ENCODE results near the gene TNRC18. TPM values are rescaled to one million over a fixed set of nuclear protein-coding genes. Genes with fewer than 3 reads are reported as not detected.

Gene TNRC18
- total and polyA plus RNA-seq, 2 donors (not counting 3 experiments of a cell fraction or from before 2014, with no cell fraction given), result 14.8 to 64.6 TPM

GRCh38 chr7:5462216-5462615 is 38.6 kb upstream of the TNRC18 start:
- POLR2A ChIA-PET, result no interaction called here
- H2AFZ ChIP-seq (ENCODE audit: low read depth, low read length), result no peak overlapping the region
- H3K4me2 ChIP-seq (ENCODE audit: insufficient read depth, low read length), result no peak overlapping the region
- no peak overlapping the region for H3K4me3 ChIP-seq (replicated peaks in 1 of 3; ENCODE audit: insufficient read depth in 1 of 3, low read depth in 1 of 3, low read length in 3 of 3)
- intact Hi-C loops (cut with micrococcal nuclease), result no loop called here
- no peaks in the 10 kb centered on the region for H3K36me3 ChIP-seq (ENCODE audit: control insufficient read depth in 2 of 2, extremely low read depth in 1 of 2, insufficient read depth in 2 of 2, low read length in 2 of 2)
- TF ChIP-seq POLR2A (IDR thresholded peaks at IDR 0.05; ENCODE audit: low read depth, low read length), result no peak
- no peak overlapping the region for H3K9ac ChIP-seq (replicated peaks; ENCODE audit: extremely low read depth, insufficient read depth, low read length)
- H3K79me2 ChIP-seq (ENCODE audit: control insufficient read depth, insufficient read depth, low read length), result no peaks in the 10 kb centered on the region
- no peaks in the 10 kb centered on the region for H4K20me1 ChIP-seq (replicated peaks; ENCODE audit: control insufficient read depth, extremely low read depth, insufficient read depth, low read length)
- FAIRE-seq, result no peak
- H3K27ac ChIP-seq (ENCODE audit: insufficient read depth, low read depth, low read length), result no peak overlapping the region
- no peaks in the 10 kb centered on the region for H3K9me3 ChIP-seq (replicated peaks; ENCODE audit: control insufficient read depth, insufficient read depth, low read length)
- no peaks in the 10 kb centered on the region for H3K27me3 ChIP-seq (ENCODE audit: control insufficient read depth in 2 of 2, insufficient read depth in 2 of 2, low read length in 2 of 2)
- no peak for DNase-seq (ENCODE audit: low read depth, low spot score)
- CTCF ChIA-PET, result interaction anchor here (1.1 kb wide), 1 partner anchor 96 kb away, joined by 4 read pairs; no protein-coding TSS in a partner anchor
- no TSS peak for BruUV-seq (replicated peaks)
- no peaks in the 10 kb centered on the region for H3K9me1 ChIP-seq (replicated peaks; ENCODE audit: control insufficient read depth, extremely low read depth, insufficient read depth, low read length)
- H3K4me1 ChIP-seq (ENCODE audit: control insufficient read depth, extremely low read depth, insufficient read depth, low read length), result peaks cover 4% of the 10 kb centered on the region
- dilution Hi-C loops (cut with MboI; ENCODE audit: extremely low pct_ligation_motif_present, low sequenced_read_pairs), result no loop called here

- ChIA-PET CTCF (no interaction called here), POLR2A (no interaction called here)
These were observed 35.4 kb upstream of the TNRC18 start for GRCh38 chr7:5458921-5459480.

More at GRCh38 chr7:5458921-5459480, 35.4 kb upstream of the TNRC18 start:
- no TSS peak for BruUV-seq (replicated peaks)
- Histone ChIP-seq H3K4me2 (ENCODE audit: insufficient read depth, low read length) (no peak overlapping the region), H3K9ac (replicated peaks; ENCODE audit: extremely low read depth, insufficient read depth, low read length) (no peak overlapping the region), H4K20me1 (replicated peaks; ENCODE audit: control insufficient read depth, extremely low read depth, insufficient read depth, low read length) (no peaks in the 10 kb centered on the region), H2AFZ (ENCODE audit: low read depth, low read length) (no peak overlapping the region), H3K36me3 (ENCODE audit: control insufficient read depth in 2 of 2, extremely low read depth in 1 of 2, insufficient read depth in 2 of 2, low read length in 2 of 2) (no peaks in the 10 kb centered on the region), H3K4me1 (ENCODE audit: control insufficient read depth, extremely low read depth, insufficient read depth, low read length) (peaks cover 4% of the 10 kb centered on the region), H3K9me3 (replicated peaks; ENCODE audit: control insufficient read depth, insufficient read depth, low read length) (no peaks in the 10 kb centered on the region), H3K79me2 (ENCODE audit: control insufficient read depth, insufficient read depth, low read length) (no peaks in the 10 kb centered on the region), H3K27me3 (ENCODE audit: control insufficient read depth in 2 of 2, insufficient read depth in 2 of 2, low read length in 2 of 2) (no peaks in the 10 kb centered on the region), H3K9me1 (replicated peaks; ENCODE audit: control insufficient read depth, extremely low read depth, insufficient read depth, low read length) (no peaks in the 10 kb centered on the region), H3K4me3 (replicated peaks in 1 of 3; ENCODE audit: insufficient read depth in 1 of 3, low read depth in 1 of 3, low read length in 3 of 3) (no peak overlapping the region), H3K27ac (ENCODE audit: insufficient read depth, low read depth, low read length) (no peak overlapping the region)
- no peak for TF ChIP-seq GATA2 (IDR thresholded peaks at IDR 0.05; ENCODE audit: insufficient read depth, insufficient read length, low read depth, low read length)
- TF ChIP-seq POLR2A (IDR thresholded peaks at IDR 0.05; ENCODE audit: low read depth, low read length), result no peak
- no peak for TF ChIP-seq FOS (IDR thresholded peaks at IDR 0.05; ENCODE audit: borderline replicate concordance, insufficient read depth, low read length)
- no peak for TF ChIP-seq CTCF (IDR thresholded peaks at IDR 0.05; ENCODE audit: extremely low read depth in 1 of 2, insufficient read depth in 1 of 2, low read depth in 1 of 2, low read length in 2 of 2)
- TF ChIP-seq EZH2 (IDR thresholded peaks at IDR 0.05; ENCODE audit: borderline replicate concordance, low read depth, low read length, severe bottlenecking), result no peak
- TF ChIP-seq, protein P1, sequence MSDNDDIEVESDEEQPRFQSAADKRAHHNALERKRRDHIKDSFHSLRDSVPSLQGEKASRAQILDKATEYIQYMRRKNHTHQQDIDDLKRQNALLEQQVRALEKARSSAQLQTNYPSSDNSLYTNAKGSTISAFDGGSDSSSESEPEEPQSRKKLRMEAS (IDR thresholded peaks at IDR 0.05; ENCODE audit: insufficient read depth, insufficient read length), result no peak
- TF ChIP-seq POLR2AphosphoS5 (IDR thresholded peaks at IDR 0.05; ENCODE audit: insufficient read depth, low read depth, low read length), result no peak
- TF ChIP-seq JUN (IDR thresholded peaks at IDR 0.05; ENCODE audit: borderline replicate concordance, insufficient read depth, insufficient read length, low read depth), result no peak
- no peak for TF ChIP-seq MYC (IDR thresholded peaks at IDR 0.05; ENCODE audit: low read depth, low read length)
- dilution Hi-C loops (cut with MboI; ENCODE audit: extremely low pct_ligation_motif_present, low sequenced_read_pairs) (no loop called here), intact Hi-C loops (cut with micrococcal nuclease) (no loop called here)
- no peak for FAIRE-seq
- DNase-seq (ENCODE audit: low read depth, low spot score), result no peak
